BLaER1 treated with 17β-estradiol and CSF1 and Interleukin-3, amounts not matched to agents 10 nM and 100 nM (cell line): ENCODE data around the gene CANX.
"Not testable (repeated sequence)": the region's sequence is repeated elsewhere in the genome, so short reads cannot be mapped to it uniquely, and the experiment has no call there.

Experiments used
- H3K27ac ChIP-seq, 11 experiments: shearing (Covaris generic); formaldehyde crosslinking; 2 replicates each; pipeline ENCODE4 v1.8.1; 2022
- H3K27me3 ChIP-seq, 11 experiments: shearing (Covaris generic); formaldehyde crosslinking; 2 replicates each; pipeline ENCODE4 v1.8.1; 2022
- H3K36me3 ChIP-seq, 11 experiments: shearing (Covaris generic); formaldehyde crosslinking; 2 replicates each; pipeline ENCODE4 v1.8.1; 2022
- H3K4me1 ChIP-seq, 10 experiments: shearing (Covaris generic); formaldehyde crosslinking; 2 replicates each; pipeline ENCODE4 v1.8.1; 2022
- H3K4me2 ChIP-seq, 11 experiments: shearing (Covaris generic); formaldehyde crosslinking; 2 replicates each; pipeline ENCODE4 v1.8.1; 2022
- H3K4me3 ChIP-seq, 10 experiments: shearing (Covaris generic); formaldehyde crosslinking; 2 replicates each; pipeline ENCODE4 v1.8.1; 2022
- H3K9ac ChIP-seq, 11 experiments: shearing (Covaris generic); formaldehyde crosslinking; 2 replicates each; pipeline ENCODE4 v1.8.1; 2022
- H3K9me3 ChIP-seq, 11 experiments: shearing (Covaris generic); formaldehyde crosslinking; replicated peaks in 1 of 11; 2 replicates each; pipeline ENCODE4 v1.8.1; 2022
- H4K20me1 ChIP-seq, 11 experiments: shearing (Covaris generic); formaldehyde crosslinking; 2 replicates each; pipeline ENCODE4 v1.8.1; 2022
- Cebpa-rat ChIP-seq, 11 experiments: shearing (Covaris generic); IDR thresholded peaks; 2 replicates each; pipeline ENCODE4 v1.8.1; 2022

Gene CANX

DNA sequence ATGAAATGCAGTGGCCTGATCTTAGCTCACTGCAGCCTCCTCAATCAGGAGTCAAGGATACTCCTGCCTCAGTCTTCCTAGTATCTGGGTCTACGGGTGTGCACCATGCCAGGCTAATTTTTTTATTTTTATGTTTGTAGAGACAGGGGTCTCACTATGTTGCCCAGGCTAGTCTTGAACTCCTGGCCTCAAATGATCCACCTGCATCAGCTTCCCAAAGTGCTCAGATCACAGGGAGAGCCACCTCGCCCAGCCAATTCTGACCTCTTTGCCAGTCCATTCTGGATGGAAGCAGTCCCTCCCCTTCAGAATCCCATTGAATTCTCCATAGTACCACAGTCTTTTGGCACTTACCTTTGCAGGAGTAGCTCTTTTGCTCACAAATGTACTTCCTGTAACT, 1.7 kb upstream of the CANX start:
- Histone ChIP-seq H3K4me2 (peak overlapping the region; percentile 65 to 87 (median 79); a peak in 21 of 22 replicates), H3K4me1 (peaks cover 29 to 51% (median 37%) of the 10 kb centered on the region in 10 experiments), H3K36me3 (peaks cover 4 to 19% (median 12%) of the 10 kb centered on the region in 11 experiments; a peak in 19 of 22 replicates), H4K20me1 (peaks cover 17 to 33% (median 28%) of the 10 kb centered on the region in 11 experiments; a peak in 19 of 22 replicates), H3K27ac (peak overlapping the region; percentile 88 to 100 (median 99); a peak in 19 of 22 replicates), H3K9me3 (no peaks in the 10 kb centered on the region), H3K9ac (peak overlapping the region in 8 of 11 experiments; percentile 88 to 100 (median 100); a peak in 12 of 22 replicates), H3K4me3 (peak overlapping the region in 4 of 10 experiments; percentile 65 to 99 (median 84); a peak in 3 of 20 replicates), H3K27me3 (no peaks in the 10 kb centered on the region)
- no peak for TF ChIP-seq Cebpa-rat (IDR thresholded peaks at IDR 0.05)

DNA sequence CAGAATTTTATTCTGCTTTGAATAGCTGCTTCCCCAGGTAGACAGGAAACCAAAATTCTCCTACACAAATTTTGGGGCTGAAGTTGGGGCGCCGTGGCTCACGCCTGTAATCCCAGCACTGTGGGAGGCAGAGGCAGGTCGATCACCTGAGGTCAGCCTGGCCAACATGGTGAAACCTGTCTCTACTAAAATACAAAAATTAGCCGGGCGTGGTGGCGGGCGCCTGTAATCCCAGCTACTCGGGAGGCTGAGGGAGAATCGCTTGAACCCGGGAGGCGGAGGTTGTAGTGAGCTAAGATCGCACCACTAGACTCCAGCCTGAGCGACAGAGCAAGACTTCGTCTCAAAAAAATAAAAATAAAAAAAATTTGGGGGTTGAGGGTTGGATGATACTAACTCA, 1.2 kb upstream of the CANX start:
- H3K27me3 ChIP-seq, H3K9me3 ChIP-seq: not testable (repeated sequence)
- peaks cover 5 to 21% (median 16%) of the 10 kb centered on the region in 11 experiments; a peak in 20 of 22 replicates for H3K36me3 ChIP-seq
- peaks cover 29 to 54% (median 39%) of the 10 kb centered on the region in 10 experiments for H3K4me1 ChIP-seq
- H4K20me1 ChIP-seq, result peaks cover 19 to 37% (median 32%) of the 10 kb centered on the region in 11 experiments; a peak in 20 of 22 replicates
- peak overlapping the region; percentile 88 to 100 (median 100) for H3K9ac ChIP-seq
- peak overlapping the region; percentile 65 to 87 (median 79) for H3K4me2 ChIP-seq
- peak overlapping the region; percentile 64 to 99 (median 78) for H3K4me3 ChIP-seq
- H3K27ac ChIP-seq, result peak overlapping the region; percentile 88 to 100 (median 99)

DNA sequence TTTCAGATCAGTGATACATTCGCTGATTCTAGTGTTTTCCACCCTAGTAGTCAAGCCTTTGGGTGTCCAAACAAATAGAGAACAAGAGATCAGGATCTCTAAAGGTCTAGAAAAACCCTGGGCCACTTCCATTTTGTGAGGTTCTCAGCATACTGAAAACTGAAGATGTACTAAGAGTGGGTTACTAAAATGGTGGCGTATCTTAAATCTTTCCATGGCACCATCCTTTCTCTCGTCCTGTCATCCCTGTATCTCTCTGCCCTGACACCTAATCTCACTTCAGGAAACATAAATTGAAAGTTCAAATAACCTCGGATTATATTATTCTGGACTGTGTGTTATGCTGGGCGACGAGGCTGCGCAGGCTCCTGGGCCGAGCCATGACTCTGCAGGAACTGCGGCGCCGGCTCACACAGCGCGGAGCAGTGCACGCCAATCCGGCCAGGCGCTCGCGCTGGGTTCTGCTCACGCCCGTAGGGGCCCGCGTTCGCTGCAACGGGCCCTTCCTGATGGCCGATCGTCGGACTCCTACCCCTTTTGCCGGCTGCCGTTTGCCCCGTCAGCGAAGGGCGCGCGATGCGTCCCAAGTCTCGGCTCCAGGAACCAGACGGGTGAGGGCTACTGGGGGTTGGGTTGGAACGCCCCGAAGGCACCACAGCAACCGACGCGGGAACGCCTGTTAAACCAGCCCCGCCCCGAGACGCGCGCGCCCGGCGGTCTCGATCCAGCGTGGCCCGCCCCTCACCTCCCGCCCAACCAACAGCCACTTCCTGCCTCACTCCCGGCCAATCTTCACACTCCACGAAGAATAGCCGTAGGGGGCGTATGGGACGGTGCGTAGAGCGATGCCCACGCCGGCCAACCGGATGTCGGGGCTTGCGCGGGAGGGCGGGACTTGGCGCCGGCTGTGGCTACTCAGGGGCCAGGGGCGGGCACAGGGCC, 503 bp upstream of the CANX start:
- peaks cover 12 to 28% (median 23%) of the 10 kb centered on the region in 11 experiments; a peak in 21 of 22 replicates for H3K36me3 ChIP-seq
- H4K20me1 ChIP-seq, result peaks cover 26 to 44% (median 39%) of the 10 kb centered on the region in 11 experiments; a peak in 21 of 22 replicates
- peaks cover 30 to 61% (median 47%) of the 10 kb centered on the region in 10 experiments for H3K4me1 ChIP-seq
- H3K9me3 ChIP-seq, result no peaks in the 10 kb centered on the region
- H3K4me2 ChIP-seq, result peak overlapping the region; percentile 65 to 89 (median 83)
- no peak for TF ChIP-seq Cebpa-rat (IDR thresholded peaks at IDR 0.05)
- H3K27ac ChIP-seq, result peak overlapping the region; percentile 98 to 100 (median 99)
- H3K4me3 ChIP-seq, result peak overlapping the region; percentile 85 to 99 (median 94)
- H3K27me3 ChIP-seq, result no peaks in the 10 kb centered on the region
- H3K9ac ChIP-seq, result peak overlapping the region; percentile 98 to 100 (median 100)

DNA sequence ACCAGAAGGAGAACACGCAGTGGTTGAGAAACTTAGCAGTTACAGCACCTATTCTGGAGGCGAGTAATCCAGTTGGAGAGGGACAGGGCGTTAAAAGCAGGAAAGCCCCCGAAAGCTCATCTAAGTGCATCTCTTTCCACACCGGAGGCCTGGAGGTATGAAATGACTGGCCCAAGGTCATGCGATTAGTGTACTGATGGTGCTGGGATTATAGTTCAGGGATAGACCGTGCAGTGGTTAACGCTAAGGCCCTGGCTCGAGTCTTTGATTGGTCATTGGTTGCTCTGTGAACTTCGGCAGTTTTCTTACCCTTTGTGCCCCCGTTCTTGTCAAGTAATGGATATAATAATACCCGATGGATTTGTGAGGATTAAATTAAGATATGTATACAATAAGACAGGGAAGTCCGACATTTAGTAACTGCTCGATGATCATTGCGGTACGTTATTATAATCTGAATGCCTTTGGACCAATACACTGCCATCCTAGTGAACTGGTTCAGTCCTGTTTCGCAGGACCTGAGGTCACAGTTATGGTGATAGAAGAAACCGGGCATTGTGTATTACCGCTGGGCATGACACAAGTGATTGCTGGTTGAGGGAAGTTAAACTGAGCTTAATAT, 960 bp downstream of the CANX start:
- H3K36me3 ChIP-seq, result peaks cover 25 to 43% (median 38%) of the 10 kb centered on the region in 11 experiments
- peak overlapping the region; percentile 98 to 100 (median 99) for H3K27ac ChIP-seq
- peaks cover 41 to 59% (median 54%) of the 10 kb centered on the region in 11 experiments for H4K20me1 ChIP-seq
- H3K9ac ChIP-seq, result peak overlapping the region; percentile 98 to 100 (median 100)
- no peaks in the 10 kb centered on the region for H3K27me3 ChIP-seq
- H3K9me3 ChIP-seq, result no peaks in the 10 kb centered on the region
- peaks cover 34 to 62% (median 50%) of the 10 kb centered on the region in 10 experiments for H3K4me1 ChIP-seq
- TF ChIP-seq Cebpa-rat (IDR thresholded peaks at IDR 0.05), result no peak
- H3K4me2 ChIP-seq, result peak overlapping the region; percentile 80 to 98 (median 93)
- peak overlapping the region; percentile 85 to 99 (median 94) for H3K4me3 ChIP-seq

DNA sequence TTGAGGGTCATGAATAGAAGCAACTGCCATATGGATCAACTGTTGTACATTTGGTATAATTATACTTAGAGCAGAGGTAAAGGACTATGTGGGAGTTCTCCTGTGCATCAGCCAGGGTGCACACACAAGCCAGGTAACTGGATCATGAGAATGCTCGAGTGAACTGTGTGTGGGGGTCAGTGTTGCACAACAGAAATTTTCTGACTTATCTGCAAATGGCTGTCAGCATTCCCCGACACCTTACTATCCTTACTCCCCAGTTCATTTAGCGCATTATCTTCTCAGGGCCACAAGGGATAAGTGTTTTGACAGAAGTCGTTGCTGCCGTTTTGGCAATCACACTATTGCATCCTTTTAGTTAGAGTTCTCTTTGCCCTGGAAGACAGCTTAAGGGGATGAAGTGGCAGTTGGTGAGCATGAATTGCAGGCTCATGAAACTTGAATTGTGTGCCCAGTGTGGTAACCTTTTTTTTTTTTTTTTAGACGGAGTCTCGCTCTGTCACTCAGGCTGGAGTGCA, 1.7 kb downstream of the CANX start:
- no peaks in the 10 kb centered on the region for H3K9me3 ChIP-seq
- peaks cover 34 to 67% (median 50%) of the 10 kb centered on the region in 10 experiments for H3K4me1 ChIP-seq
- H3K4me2 ChIP-seq, result peak overlapping the region; percentile 80 to 98 (median 93)
- peak overlapping the region; percentile 98 to 100 (median 99); a peak in 20 of 22 replicates for H3K27ac ChIP-seq
- peaks cover 48 to 66% (median 61%) of the 10 kb centered on the region in 11 experiments for H4K20me1 ChIP-seq
- TF ChIP-seq Cebpa-rat (IDR thresholded peaks at IDR 0.05), result peak in 1 of 11 experiments; percentile 33; a peak in 1 of 22 replicates
- H3K9ac ChIP-seq, result peak overlapping the region; percentile 98 to 100 (median 100)
- H3K4me3 ChIP-seq, result peak overlapping the region; percentile 85 to 99 (median 94)
- no peaks in the 10 kb centered on the region for H3K27me3 ChIP-seq
- peaks cover 32 to 50% (median 45%) of the 10 kb centered on the region in 11 experiments for H3K36me3 ChIP-seq

DNA sequence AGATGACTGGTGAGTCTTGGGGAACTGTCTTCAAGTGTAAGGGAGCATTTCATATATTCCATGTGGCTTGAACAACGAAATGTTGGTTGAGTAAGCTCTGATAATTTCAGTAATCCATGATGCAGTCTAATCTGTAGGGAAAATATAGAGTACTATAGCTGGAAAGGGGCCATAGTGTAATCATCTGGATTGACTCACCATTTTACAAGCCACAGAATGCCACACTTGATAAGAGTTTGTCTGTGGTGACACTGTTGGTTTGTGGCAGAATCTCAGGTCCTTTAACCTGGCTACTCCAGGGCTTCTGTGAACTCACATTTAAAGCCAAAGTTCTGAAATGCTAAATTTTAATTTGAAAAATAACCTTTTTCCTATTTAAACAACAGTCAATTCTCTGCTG, 17.5 kb downstream of the CANX start:
- no peak overlapping the region for H3K27ac ChIP-seq

DNA sequence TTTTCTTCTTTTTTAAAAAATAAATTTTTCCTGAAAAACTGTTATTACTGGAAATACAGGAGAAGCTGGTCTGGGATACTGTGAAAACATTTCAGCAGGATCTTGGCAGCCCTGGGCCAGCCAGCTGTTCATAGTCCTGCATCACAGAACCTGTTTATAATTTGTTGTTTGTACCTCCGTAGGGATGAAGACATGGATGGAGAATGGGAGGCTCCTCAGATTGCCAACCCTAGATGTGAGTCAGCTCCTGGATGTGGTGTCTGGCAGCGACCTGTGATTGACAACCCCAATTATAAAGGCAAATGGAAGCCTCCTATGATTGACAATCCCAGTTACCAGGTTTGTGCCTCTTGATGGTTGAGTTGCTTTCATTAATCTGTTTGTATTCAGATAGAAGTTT, 21.5 kb downstream of the CANX start:
- Histone ChIP-seq H3K4me3 (no peak overlapping the region), H3K36me3 (peaks cover 97 to 100% (median 99%) of the 10 kb centered on the region in 11 experiments), H4K20me1 (peaks cover 25 to 100% (median 94%) of the 10 kb centered on the region in 11 experiments; a peak in 20 of 22 replicates), H3K4me2 (no peak overlapping the region), H3K9ac (no peak overlapping the region), H3K9me3 (no peaks in the 10 kb centered on the region), H3K27me3 (no peaks in the 10 kb centered on the region), H3K27ac (no peak overlapping the region), H3K4me1 (peaks cover 0 to 16% (median 0%) of the 10 kb centered on the region in 10 experiments; a peak in 5 of 20 replicates)
- no peak for TF ChIP-seq Cebpa-rat (IDR thresholded peaks at IDR 0.05)

More for the DNA sequence above, 17.5 kb downstream of the CANX start:
- Histone ChIP-seq H3K9ac (no peak overlapping the region; a peak in 1 of 22 replicates), H3K4me2 (no peak overlapping the region), H4K20me1 (peaks cover 25 to 99% (median 85%) of the 10 kb centered on the region in 11 experiments; a peak in 19 of 22 replicates), H3K27me3 (no peaks in the 10 kb centered on the region), H3K36me3 (peaks cover 98 to 100% (median 99%) of the 10 kb centered on the region in 11 experiments), H3K9me3 (no peaks in the 10 kb centered on the region), H3K4me3 (no peak overlapping the region), H3K4me1 (no peaks in the 10 kb centered on the region)
- TF ChIP-seq Cebpa-rat (IDR thresholded peaks at IDR 0.05), result no peak

DNA sequence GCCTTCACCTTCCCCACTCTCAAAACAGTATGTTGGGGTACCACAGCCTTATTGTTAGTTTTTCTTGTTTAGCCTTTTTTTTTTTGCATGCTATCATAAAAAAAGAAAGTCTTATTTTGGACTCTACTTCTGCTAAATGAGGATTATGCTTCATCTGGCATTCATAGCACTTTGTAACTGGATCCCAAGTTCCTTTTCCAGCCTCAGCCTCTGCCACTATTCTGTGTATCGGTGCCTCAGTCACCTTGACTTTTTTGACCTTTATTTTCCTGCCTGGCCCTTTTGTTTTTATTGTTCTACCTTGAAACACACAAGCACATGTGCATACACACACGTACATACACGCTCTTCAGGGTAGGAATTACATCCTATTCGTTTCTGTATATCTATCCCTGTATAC, 25.4 kb downstream of the CANX start:
- Histone ChIP-seq H4K20me1 (peaks cover 9 to 88% (median 73%) of the 10 kb centered on the region in 11 experiments; a peak in 20 of 22 replicates), H3K4me3 (no peak overlapping the region), H3K9me3 (no peaks in the 10 kb centered on the region), H3K27me3 (no peaks in the 10 kb centered on the region), H3K27ac (no peak overlapping the region), H3K4me1 (peaks cover 0 to 47% (median 3%) of the 10 kb centered on the region in 10 experiments; a peak in 9 of 20 replicates), H3K36me3 (peaks cover 99 to 100% (median 100%) of the 10 kb centered on the region in 11 experiments), H3K9ac (no peak overlapping the region; a peak in 1 of 22 replicates), H3K4me2 (no peak overlapping the region)
- TF ChIP-seq Cebpa-rat (IDR thresholded peaks at IDR 0.05), result no peak
